ENCODE measurements around the gene DNAAF5. TPM values are rescaled to one million over a fixed set of nuclear protein-coding genes. Genes with fewer than 3 reads are reported as not detected.

DNAAF5 gene
- polyA plus RNA-seq, 1 experiment: 12.6 TPM

- DNase-seq (ENCODE audit: low read depth, low spot score): no peak
- ChIA-PET CTCF (interaction anchor here (1.3 kb wide), 1 partner anchor 91 kb away, joined by 4 read pairs; no protein-coding TSS in a partner anchor), POLR2A (no interaction called here)
- no peak for TF ChIP-seq CTCF (IDR thresholded peaks at IDR 0.05; ENCODE audit: low read depth, low read length)
- H3K27me3 ChIP-seq (ENCODE audit: control insufficient read depth, insufficient read depth, low read length): no peaks in the 10 kb centered on the region
- no peak overlapping the region for H3K4me3 ChIP-seq (ENCODE audit: low read depth, low read length)
- no peak overlapping the region for H3K27ac ChIP-seq (ENCODE audit: low read depth, low read length)
- peaks cover 11% of the 10 kb centered on the region; the same call in 1 of the 2 replicates for H3K9me3 ChIP-seq (ENCODE audit: control insufficient read depth, insufficient read depth, low read length)
Observed at GRCh38 chr7:782718-783449, 56.4 kb downstream of the DNAAF5 start.

GRCh38 chr7:783556-784490 lies 57.3 kb downstream of the DNAAF5 start:
- H3K4me3 ChIP-seq (ENCODE audit: low read depth, low read length): no peak overlapping the region
- TF ChIP-seq CTCF (IDR thresholded peaks at IDR 0.05; ENCODE audit: low read depth, low read length): no peak
- no peak for DNase-seq (ENCODE audit: low read depth, low spot score)
- no peak overlapping the region for H3K27ac ChIP-seq (ENCODE audit: low read depth, low read length)
- CTCF ChIA-PET: interaction anchor here (1.2 to 1.3 kb wide), 2 partner anchors 89 to 90 kb away, joined by 3 to 4 read pairs; no protein-coding TSS in a partner anchor
- H3K27me3 ChIP-seq (ENCODE audit: control insufficient read depth, insufficient read depth, low read length): no peaks in the 10 kb centered on the region
- POLR2A ChIA-PET: no interaction called here
- H3K9me3 ChIP-seq (ENCODE audit: control insufficient read depth, insufficient read depth, low read length): peaks cover 11% of the 10 kb centered on the region; the same call in 1 of the 2 replicates

- H3K27me3 ChIP-seq (ENCODE audit: control insufficient read depth, insufficient read depth, low read length): no peaks in the 10 kb centered on the region
- H3K4me3 ChIP-seq (ENCODE audit: low read depth, low read length): no peak overlapping the region
- CTCF ChIA-PET: interaction anchor here (2.0 to 8.3 kb wide), 2 partner anchors 88 to 90 kb away, joined by 8 to 51 read pairs; no protein-coding TSS in a partner anchor
- no peak overlapping the region for H3K27ac ChIP-seq (ENCODE audit: low read depth, low read length)
- H3K9me3 ChIP-seq (ENCODE audit: control insufficient read depth, insufficient read depth, low read length): peaks cover 11% of the 10 kb centered on the region; the same call in 1 of the 2 replicates
- POLR2A ChIA-PET: no interaction called here
- DNase-seq (ENCODE audit: low read depth, low spot score): no peak
- no peak for TF ChIP-seq CTCF (IDR thresholded peaks at IDR 0.05; ENCODE audit: low read depth, low read length)
Observed at GRCh38 chr7:784971-785370, 58.5 kb downstream of the DNAAF5 start.

- H3K4me3 ChIP-seq (ENCODE audit: low read depth, low read length): no peak overlapping the region
- peaks cover 11% of the 10 kb centered on the region; the same call in 1 of the 2 replicates for H3K9me3 ChIP-seq (ENCODE audit: control insufficient read depth, insufficient read depth, low read length)
- no peaks in the 10 kb centered on the region for H3K27me3 ChIP-seq (ENCODE audit: control insufficient read depth, insufficient read depth, low read length)
- TF ChIP-seq CTCF (IDR thresholded peaks at IDR 0.05; ENCODE audit: low read depth, low read length): no peak
- H3K27ac ChIP-seq (ENCODE audit: low read depth, low read length): no peak overlapping the region
- DNase-seq (ENCODE audit: low read depth, low spot score): no peak
- POLR2A ChIA-PET: no interaction called here
- CTCF ChIA-PET: interaction anchor here (0.8 to 8.3 kb wide), 3 partner anchors 61 to 90 kb away, joined by 3 to 51 read pairs (median 8); no protein-coding TSS in a partner anchor
Observed at GRCh38 chr7:785416-785815, 58.9 kb downstream of the DNAAF5 start.

Measured in AG04450 (cell line).